A673 (cell line): Measurements from ENCODE around the gene TRIM43.
"Not testable (repeated sequence)": the region's sequence is repeated elsewhere in the genome, so short reads cannot be mapped to it uniquely, and the experiment has no call there.

ENCODE experiments used
- CTCF ChIP-seq: fragments of 300-800, 200-600 bp; sonication (generic); conservative IDR thresholded peaks from 2 replicates; pipeline ENCODE4 v1.5.1; 2017; ENCODE audit warnings: low read depth, mild to moderate bottlenecking, antibody characterized with exemption, low read length, moderate library complexity, mixed read lengths
- EZH2 ChIP-seq: fragments of 200-600 bp; sonication (generic); IDR thresholded peaks from 2 replicates; pipeline ENCODE4 v1.6.1; 2017; ENCODE audit warnings: borderline replicate concordance, low read depth, mild to moderate bottlenecking, mixed read lengths, antibody characterized with exemption, low read length; ENCODE audit not compliant: poor library complexity, severe bottlenecking

- not testable (repeated sequence) for TF ChIP-seq CTCF, EZH2
Observed at GRCh38 chr2:95646274-95646994, 54.6 kb downstream of the TRIM43 start.
